Chondrocyte (in vitro differentiated cells): ENCODE measurements around the gene CKLF. TPM values are rescaled to one million over a fixed set of nuclear protein-coding genes. Genes with fewer than 3 reads are reported as not detected.
A peak's percentile ranks its signal among the peaks of the same experiment; 100 is the strongest.

Experiments used
- DNase-seq: peaks from one replicate; pipeline ENCODE4 v3.0.0; 2021; ENCODE audit warnings: mixed read lengths, low spot score
- H3K27ac Mint-ChIP-seq: one replicate; pipeline ENCODE4 v1.8.0; 2021; ENCODE audit warnings: mild to moderate bottlenecking, moderate library complexity, mixed read lengths; ENCODE audit not compliant: unreplicated experiment
- H3K27me3 Mint-ChIP-seq: 2 replicates; pipeline ENCODE4 v1.8.0; 2021; ENCODE audit warnings: low read depth, mixed read lengths
- H3K36me3 Mint-ChIP-seq: 2 replicates; pipeline ENCODE4 v1.8.0; 2021; ENCODE audit warnings: low read depth, mixed read lengths
- H3K4me1 Mint-ChIP-seq: 2 replicates; pipeline ENCODE4 v1.8.0; 2021; ENCODE audit warnings: low read depth, mild to moderate bottlenecking, mixed read lengths
- H3K4me3 Mint-ChIP-seq: one replicate; pipeline ENCODE4 v1.8.0; 2021; ENCODE audit warnings: mild to moderate bottlenecking, moderate library complexity, mixed read lengths; ENCODE audit not compliant: unreplicated experiment
- H3K9me3 Mint-ChIP-seq: 2 replicates; pipeline ENCODE4 v1.8.0; 2021; ENCODE audit warnings: low read depth, mixed read lengths
- CTCF ChIP-seq: fragments of 200-600 bp; sonication (generic); IDR thresholded peaks from 2 replicates; pipeline ENCODE4 v1.5.0; 2021; ENCODE audit warnings: antibody characterized with exemption, mild to moderate bottlenecking, moderate library complexity
- total RNA-seq: library from RNA; stranded (reverse); gene quantifications from 3 replicates; pipeline ENCODE4 v1.2.1, GENCODE V29; 2021

The CKLF gene
- total RNA-seq, 1 donor from 2014 or later, result 47.3 TPM

- DNase-seq, result no peak
- Mint-ChIP-seq H3K4me1 (peaks cover 62% of the 10 kb centered on the region), H3K27ac (peak overlapping the region; percentile 95), H3K9me3 (no peaks in the 10 kb centered on the region), H3K27me3 (no peaks in the 10 kb centered on the region), H3K36me3 (peaks cover 7% of the 10 kb centered on the region), H3K4me3 (no peak overlapping the region)
- TF ChIP-seq CTCF, result no peak
Measured at GRCh38 chr16:66521252-66521713, 31.1 kb upstream of the CKLF start.

- no peaks in the 10 kb centered on the region for H3K9me3 Mint-ChIP-seq
- no peak for DNase-seq
- peak overlapping the region; percentile 95 for H3K27ac Mint-ChIP-seq
- H3K27me3 Mint-ChIP-seq, result no peaks in the 10 kb centered on the region
- H3K4me3 Mint-ChIP-seq, result no peak overlapping the region
- peaks cover 53% of the 10 kb centered on the region for H3K4me1 Mint-ChIP-seq
- H3K36me3 Mint-ChIP-seq, result peaks cover 7% of the 10 kb centered on the region
- no peak for TF ChIP-seq CTCF
Measured at GRCh38 chr16:66521951-66522771, 30.2 kb upstream of the CKLF start.

- Mint-ChIP-seq H3K4me1 (peaks cover 45% of the 10 kb centered on the region), H3K36me3 (peaks cover 11% of the 10 kb centered on the region), H3K9me3 (no peaks in the 10 kb centered on the region), H3K27ac (peak overlapping the region; percentile 65), H3K4me3 (no peak overlapping the region), H3K27me3 (no peaks in the 10 kb centered on the region)
- DNase-seq, result no peak
- TF ChIP-seq CTCF, result no peak
Measured at GRCh38 chr16:66522816-66523590, 29.4 kb upstream of the CKLF start.

- DNase-seq, result no peak
- TF ChIP-seq CTCF, result no peak
- Mint-ChIP-seq H3K27me3 (no peaks in the 10 kb centered on the region), H3K36me3 (peaks cover 14% of the 10 kb centered on the region), H3K9me3 (no peaks in the 10 kb centered on the region), H3K4me3 (no peak overlapping the region), H3K27ac (no peak overlapping the region), H3K4me1 (peaks cover 42% of the 10 kb centered on the region)
Measured at GRCh38 chr16:66523861-66524354, 28.5 kb upstream of the CKLF start.

GRCh38 chr16:66524601-66525164 is 27.7 kb upstream of the CKLF start:
- Mint-ChIP-seq H3K27ac (no peak overlapping the region), H3K36me3 (peaks cover 16% of the 10 kb centered on the region), H3K27me3 (no peaks in the 10 kb centered on the region), H3K9me3 (no peaks in the 10 kb centered on the region), H3K4me1 (peaks cover 38% of the 10 kb centered on the region), H3K4me3 (no peak overlapping the region)
- no peak for TF ChIP-seq CTCF
- no peak for DNase-seq
